ENCODE results near the gene EXOC6B. TPM values are rescaled to one million over a fixed set of nuclear protein-coding genes. Genes with fewer than 3 reads are reported as not detected.

The EXOC6B gene
- total and polyA plus RNA-seq, 2 of the 8 experiments (the other 6 are each of a cell fraction or from before 2014, with no cell fraction given) = 13.5 to 33.0 TPM

DNA sequence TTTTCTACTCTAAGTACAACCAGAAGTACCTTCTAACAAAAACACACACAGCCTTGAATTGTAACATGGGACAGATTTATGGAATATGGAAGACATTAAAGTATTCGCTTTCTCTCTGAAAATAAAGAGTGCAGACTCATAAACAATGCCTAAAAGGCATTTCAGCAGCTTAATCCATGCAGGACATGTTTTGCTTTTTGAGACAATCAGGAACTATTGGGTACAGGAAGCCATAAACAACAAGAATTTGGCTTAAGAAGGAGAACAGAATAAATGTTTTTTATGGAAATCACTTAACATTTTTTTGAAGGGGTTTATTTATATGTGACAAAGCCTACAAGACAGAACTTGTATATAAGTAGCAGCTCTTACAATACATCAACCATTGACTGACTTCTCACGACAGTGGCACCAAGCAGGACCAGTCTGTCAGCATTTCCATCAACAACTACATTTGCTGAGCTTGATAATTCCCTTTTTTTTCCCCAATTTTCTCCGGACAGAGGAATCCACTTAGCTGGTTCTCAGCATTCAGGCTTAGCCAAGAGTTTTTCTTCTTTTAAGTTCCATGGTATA, 140.1 kb downstream of the EXOC6B start:
- Histone ChIP-seq H3K9ac (replicated peaks in 1 of 4; ENCODE audit: extremely low read depth in 1 of 4, low read depth in 3 of 4, low read length in 3 of 4) (no peak overlapping the region), H3K9me3 (ENCODE audit: insufficient read depth in 2 of 2, low read depth in 1 of 2, low read length in 1 of 2) (no peaks in the 10 kb centered on the region), H2AK5ac (ENCODE audit: low read depth, low read length) (no peak overlapping the region), H3K4me3 (ENCODE audit: extremely low read depth in 1 of 4, insufficient read depth in 2 of 4, low read depth in 3 of 4, low read length in 4 of 4) (no peak overlapping the region), H3K18ac (ENCODE audit: extremely low read depth, low read length) (no peak overlapping the region), H2BK15ac (ENCODE audit: low read length) (no peak overlapping the region), H2BK12ac (ENCODE audit: low read depth, low read length) (no peak overlapping the region), H3K36me3 (ENCODE audit: control insufficient read depth in 2 of 4, insufficient read depth in 4 of 4, low read length in 3 of 4) (no peaks in the 10 kb centered on the region), H3K23ac (ENCODE audit: insufficient read length) (no peak overlapping the region), H2BK120ac (replicated peaks; ENCODE audit: low read depth, low read length) (no peak overlapping the region), H3K56ac (replicated peaks; ENCODE audit: insufficient read length, low read depth, low read length) (no peak overlapping the region), H3K4me1 (replicated peaks in 1 of 4; ENCODE audit: control insufficient read depth in 3 of 4, insufficient read depth in 4 of 4, low read length in 3 of 4) (no peaks in the 10 kb centered on the region), H3K79me2 (ENCODE audit: control insufficient read depth in 1 of 2, insufficient read depth in 2 of 2, low read length in 2 of 2) (no peaks in the 10 kb centered on the region), H3K79me1 (ENCODE audit: low read depth, low read length) (no peaks in the 10 kb centered on the region), H3K14ac (ENCODE audit: insufficient read length) (no peak overlapping the region), H3K4me2 (ENCODE audit: insufficient read depth in 1 of 2, low read depth in 2 of 2, low read length in 2 of 2) (no peak overlapping the region), H3K4ac (replicated peaks; ENCODE audit: insufficient read length, low read depth, low read length) (no peak overlapping the region), H4K91ac (replicated peaks; ENCODE audit: insufficient read length, low read length) (no peak overlapping the region), H4K8ac (ENCODE audit: extremely low read depth, insufficient read depth, low read length) (no peak overlapping the region), H4K5ac (ENCODE audit: insufficient read length, low read depth, low read length) (no peak overlapping the region), H2BK5ac (ENCODE audit: low read depth, low read length) (no peak overlapping the region), H3K27ac (ENCODE audit: low read depth, low read length) (no peak overlapping the region), H2BK20ac (ENCODE audit: low read length) (no peak overlapping the region), H3K27me3 (replicated peaks in 1 of 4; ENCODE audit: control insufficient read depth in 3 of 4, extremely low read depth in 1 of 4, insufficient read depth in 3 of 4, low read length in 3 of 4) (no peaks in the 10 kb centered on the region), H3K23me2 (ENCODE audit: low read depth, low read length) (no peaks in the 10 kb centered on the region), H2AFZ (ENCODE audit: low read length) (no peak overlapping the region), H4K20me1 (replicated peaks in 1 of 2; ENCODE audit: control insufficient read depth in 1 of 2, insufficient read depth in 2 of 2, low read length in 2 of 2) (no peaks in the 10 kb centered on the region)
- POLR2A ChIA-PET (ENCODE audit: partially characterized antibody) = no interaction called here
- DNase-seq (ENCODE audit: low read depth in 1 of 2, low spot score in 2 of 2) = no peak
- CTCF ChIA-PET (ENCODE audit: partially characterized antibody) = no interaction called here
- 86% methylated on average over 3 of the region's 3 CpGs; no CpG with 5 or more reads in 1 of the 2 experiments for WGBS, 2 experiments (ENCODE audit: extremely low coverage in 1 of 2, insufficient coverage in 1 of 2, insufficient read length in 1 of 2, insufficient replicate concordance in 2 of 2, low coverage in 1 of 2, low lambda C conversion rate in 2 of 2, missing lambda C conversion rate in 1 of 2)
- no peak for FAIRE-seq
- no peak for TF ChIP-seq RBBP5 (IDR thresholded peaks at IDR 0.05; ENCODE audit: borderline replicate concordance, low read depth, low read length)
- no peak for TF ChIP-seq CHD1 (IDR thresholded peaks at IDR 0.05; ENCODE audit: low read depth, low read length)
- no peak for TF ChIP-seq CTBP2 (IDR thresholded peaks at IDR 0.05; ENCODE audit: borderline replicate concordance, insufficient read depth, insufficient read length, low read length)
- TF ChIP-seq MAX (IDR thresholded peaks at IDR 0.05) = no peak
- no peak for TF ChIP-seq NANOG (IDR thresholded peaks at IDR 0.05; ENCODE audit: insufficient read depth, low read depth, low read length, poor library complexity, severe bottlenecking)
- no peak for TF ChIP-seq SIX5 (IDR thresholded peaks at IDR 0.05; ENCODE audit: low read depth, low read length)
- no peak for TF ChIP-seq CEBPB (IDR thresholded peaks at IDR 0.05; ENCODE audit: low read depth, low read length)
- TF ChIP-seq HDAC2 (IDR thresholded peaks at IDR 0.05; ENCODE audit: borderline replicate concordance in 1 of 2, low read depth in 2 of 2, low read length in 2 of 2) = no peak
- TF ChIP-seq SAP30 (IDR thresholded peaks at IDR 0.05; ENCODE audit: insufficient read depth, insufficient replicate concordance, low read length) = no peak
- TF ChIP-seq ZNF274 (IDR thresholded peaks at IDR 0.05; ENCODE audit: borderline replicate concordance, extremely low read depth, low read length) = no peak
- TF ChIP-seq POLR2AphosphoS5 (IDR thresholded peaks at IDR 0.05; ENCODE audit: low read depth, low read length) = no peak
- no peak for TF ChIP-seq SIN3A (conservative IDR thresholded peaks at IDR 0.05 in 1 of 2, IDR thresholded peaks at IDR 0.05 in 1 of 2; ENCODE audit: low read depth in 1 of 2, low read length in 2 of 2)
- TF ChIP-seq KDM5A (IDR thresholded peaks at IDR 0.05; ENCODE audit: low read length) = no peak
